Ectodermal cell (in vitro differentiated cells): ENCODE data around the gene JAK2.
"Not testable (repeated sequence)": the region's sequence is repeated elsewhere in the genome, so short reads cannot be mapped to it uniquely, and the experiment has no call there.

ENCODE experiments used
- H3K27ac ChIP-seq: 2 replicates; pipeline ENCODE4 v1.7.0; 2013; ENCODE audit warnings: mild to moderate bottlenecking, low read depth, low read length; ENCODE audit not compliant: insufficient read depth, poor library complexity, severe bottlenecking
- H3K27me3 ChIP-seq: 2 replicates; pipeline ENCODE4 v1.7.0; 2013; ENCODE audit warnings: mild to moderate bottlenecking, low read length; ENCODE audit not compliant: insufficient read depth, control insufficient read depth, poor library complexity, severe bottlenecking
- H3K36me3 ChIP-seq: one replicate; pipeline ENCODE4 v1.7.0; 2013; ENCODE audit warnings: low read length; ENCODE audit not compliant: control insufficient read depth, insufficient read depth
- H3K4me1 ChIP-seq: one replicate; pipeline ENCODE4 v1.7.0; 2013; ENCODE audit warnings: low read length; ENCODE audit not compliant: control insufficient read depth, insufficient read depth
- H3K4me3 ChIP-seq: 2 replicates; pipeline ENCODE4 v1.7.0; 2013; ENCODE audit warnings: low read depth, low read length, control low read depth; ENCODE audit not compliant: insufficient read depth
- H3K9me3 ChIP-seq: 2 replicates; pipeline ENCODE4 v1.7.0; 2013; ENCODE audit warnings: mild to moderate bottlenecking, low read length, moderate library complexity; ENCODE audit not compliant: control insufficient read depth
- whole genome bisulfite sequencing, 2 experiments: methylation state at CpG; one replicate each; pipeline ENCODE4 v1.1.7; 2013; ENCODE audit warnings: missing lambda C conversion rate in 2 of 2; 5-methylcytosine and 5-hydroxymethylcytosine counted together

JAK2 gene

GRCh38 chr9:5089737-5090136 is 104.7 kb downstream of the JAK2 start:
- Histone ChIP-seq H3K36me3 (no peaks in the 10 kb centered on the region), H3K27ac (no peak overlapping the region), H3K27me3 (no peaks in the 10 kb centered on the region), H3K9me3 (no peaks in the 10 kb centered on the region), H3K4me1 (no peaks in the 10 kb centered on the region), H3K4me3 (no peak overlapping the region)
- whole genome bisulfite sequencing, 2 experiments = 94% methylated on average over 2 of the region's 2 CpGs

GRCh38 chr9:5095795-5096194 is 110.7 kb downstream of the JAK2 start:
- H3K4me3 ChIP-seq = no peak overlapping the region
- H3K36me3 ChIP-seq = no peaks in the 10 kb centered on the region
- WGBS, 2 experiments = 94 to 95% methylated on average over 2 of the region's 2 CpGs
- H3K27ac ChIP-seq = no peak overlapping the region
- no peaks in the 10 kb centered on the region for H3K9me3 ChIP-seq
- H3K4me1 ChIP-seq = no peaks in the 10 kb centered on the region
- no peaks in the 10 kb centered on the region for H3K27me3 ChIP-seq

- 59 to 63% methylated on average over 3 of the region's 3 CpGs for WGBS, 2 experiments
- H3K9me3 ChIP-seq = no peaks in the 10 kb centered on the region
- H3K4me1 ChIP-seq = no peaks in the 10 kb centered on the region
- no peak overlapping the region for H3K4me3 ChIP-seq
- H3K27ac ChIP-seq = no peak overlapping the region
- no peaks in the 10 kb centered on the region for H3K36me3 ChIP-seq
- no peaks in the 10 kb centered on the region for H3K27me3 ChIP-seq
Observed at GRCh38 chr9:5099466-5099865, 114.4 kb downstream of the JAK2 start.

GRCh38 chr9:5101127-5101526 is 116.1 kb downstream of the JAK2 start:
- not testable (repeated sequence) for H3K27me3 ChIP-seq, H3K27ac ChIP-seq, H3K36me3 ChIP-seq, H3K4me1 ChIP-seq, H3K9me3 ChIP-seq, H3K4me3 ChIP-seq
- WGBS, 2 experiments = 79 to 83% methylated on average over 7 of the region's 7 CpGs

GRCh38 chr9:5106517-5106916 is 121.4 kb downstream of the JAK2 start:
- H3K4me1 ChIP-seq, H3K36me3 ChIP-seq, H3K4me3 ChIP-seq, H3K27me3 ChIP-seq, H3K27ac ChIP-seq, H3K9me3 ChIP-seq: not testable (repeated sequence)
- WGBS, 2 experiments = 94% methylated on average over 2 of the region's 2 CpGs

GRCh38 chr9:5110867-5111681 is 126.0 kb downstream of the JAK2 start:
- Histone ChIP-seq H3K9me3 (no peaks in the 10 kb centered on the region), H3K4me1 (no peaks in the 10 kb centered on the region), H3K27ac (no peak overlapping the region), H3K27me3 (no peaks in the 10 kb centered on the region), H3K36me3 (no peaks in the 10 kb centered on the region), H3K4me3 (no peak overlapping the region)
- 93 to 94% methylated on average over 50 of the region's 50 CpGs for WGBS, 2 experiments

GRCh38 chr9:5111696-5112095 is 126.6 kb downstream of the JAK2 start:
- H3K27me3 ChIP-seq = no peaks in the 10 kb centered on the region
- H3K36me3 ChIP-seq = no peaks in the 10 kb centered on the region
- H3K4me1 ChIP-seq = no peaks in the 10 kb centered on the region
- no peak overlapping the region for H3K27ac ChIP-seq
- H3K9me3 ChIP-seq = no peaks in the 10 kb centered on the region
- H3K4me3 ChIP-seq = no peak overlapping the region
- WGBS, 2 experiments = 95% methylated on average over 28 of the region's 28 CpGs

- Histone ChIP-seq H3K4me1 (no peaks in the 10 kb centered on the region), H3K27ac (no peak overlapping the region), H3K4me3 (no peak overlapping the region), H3K36me3 (no peaks in the 10 kb centered on the region), H3K9me3 (no peaks in the 10 kb centered on the region), H3K27me3 (no peaks in the 10 kb centered on the region)
- WGBS, 2 experiments = 95 to 97% methylated on average over 30 of the region's 30 CpGs
Observed at GRCh38 chr9:5112109-5112592, 127.1 kb downstream of the JAK2 start.

GRCh38 chr9:5112646-5113045 is 127.6 kb downstream of the JAK2 start:
- Histone ChIP-seq H3K4me3 (no peak overlapping the region), H3K4me1 (no peaks in the 10 kb centered on the region), H3K9me3 (no peaks in the 10 kb centered on the region), H3K36me3 (no peaks in the 10 kb centered on the region), H3K27me3 (no peaks in the 10 kb centered on the region), H3K27ac (no peak overlapping the region)
- WGBS, 2 experiments = 88 to 90% methylated on average over 19 to 20 of the region's 20 CpGs

- Histone ChIP-seq H3K9me3 (no peaks in the 10 kb centered on the region), H3K27me3 (no peaks in the 10 kb centered on the region), H3K4me1 (no peaks in the 10 kb centered on the region), H3K36me3 (no peaks in the 10 kb centered on the region), H3K27ac (no peak overlapping the region), H3K4me3 (no peak overlapping the region)
- WGBS, 2 experiments = 93 to 94% methylated on average over 10 of the region's 10 CpGs
Observed at GRCh38 chr9:5113523-5113922, 128.5 kb downstream of the JAK2 start.
